Effector memory CD4-positive, alpha-beta T cell (primary cell): ENCODE measurements around the gene MED29.
A peak's percentile ranks its signal among the peaks of the same experiment; 100 is the strongest.

ENCODE experiments used
- DNase-seq, 3 donors: peaks; one replicate each; pipeline ENCODE4 v3.0.0-alpha.2; 2020
- H3K27ac ChIP-seq: 2 replicates; pipeline ENCODE4 v1.7.0; 2013; ENCODE audit warnings: mild to moderate bottlenecking, low read length, moderate library complexity; ENCODE audit not compliant: insufficient read depth, poor library complexity, severe bottlenecking
- H3K27me3 ChIP-seq: replicated peaks from 2 replicates; pipeline ENCODE4 v1.7.0; 2013; ENCODE audit warnings: mild to moderate bottlenecking, low read length; ENCODE audit not compliant: insufficient read depth, control insufficient read depth, poor library complexity, severe bottlenecking
- H3K36me3 ChIP-seq: 2 replicates; pipeline ENCODE4 v1.7.0; 2013; ENCODE audit warnings: mild to moderate bottlenecking, low read length, moderate library complexity; ENCODE audit not compliant: control insufficient read depth, insufficient read depth
- H3K4me1 ChIP-seq: 2 replicates; pipeline ENCODE4 v1.7.0; 2013; ENCODE audit warnings: low read length, mild to moderate bottlenecking; ENCODE audit not compliant: control insufficient read depth, insufficient read depth, poor library complexity, severe bottlenecking
- H3K4me3 ChIP-seq: 2 replicates; pipeline ENCODE4 v1.7.0; 2013; ENCODE audit warnings: low read length, low read depth, mild to moderate bottlenecking; ENCODE audit not compliant: insufficient read depth, poor library complexity, severe bottlenecking
- H3K9me3 ChIP-seq: 2 replicates; pipeline ENCODE4 v1.7.0; 2013; ENCODE audit warnings: mild to moderate bottlenecking, low read length, moderate library complexity; ENCODE audit not compliant: control insufficient read depth

MED29 gene

DNA sequence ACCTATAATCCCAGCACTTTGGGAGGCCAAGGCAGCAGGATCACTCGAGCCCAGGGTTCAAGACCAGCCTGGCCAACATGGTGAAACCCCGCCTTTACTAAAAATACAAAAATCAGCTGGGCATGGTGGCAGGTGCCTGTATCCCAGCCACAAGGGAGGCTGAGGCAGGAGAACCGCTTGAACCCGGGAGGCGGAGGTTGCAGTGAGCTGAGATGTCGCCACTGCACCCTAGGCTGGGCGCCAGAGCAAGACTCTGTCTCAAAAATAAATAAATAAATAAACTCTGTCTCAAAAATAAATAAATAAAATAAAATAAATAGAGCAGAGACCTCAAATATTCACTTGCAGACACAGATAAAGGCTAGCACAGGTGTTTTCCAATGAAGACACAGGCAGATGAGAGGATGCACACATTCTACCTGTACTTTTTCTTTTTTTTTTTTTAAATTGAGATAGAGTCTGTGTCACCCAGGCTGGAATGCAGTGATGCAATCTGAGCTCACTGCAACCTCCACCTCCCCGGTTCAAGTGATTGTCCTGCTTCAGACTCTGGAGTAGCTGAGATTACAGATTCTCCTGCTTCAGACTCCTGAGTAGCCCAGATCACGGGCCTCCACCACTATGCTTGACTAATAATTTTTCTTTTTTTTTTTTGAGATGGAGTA lies 47.2 kb downstream of the MED29 start:
- Histone ChIP-seq H3K36me3 (peaks cover 15% of the 10 kb centered on the region), H3K4me3 (no peak overlapping the region), H3K27ac (no peak overlapping the region), H3K9me3 (no peaks in the 10 kb centered on the region), H3K4me1 (peaks cover 20% of the 10 kb centered on the region), H3K27me3 (no peaks in the 10 kb centered on the region)
- no peak for DNase-seq

DNA sequence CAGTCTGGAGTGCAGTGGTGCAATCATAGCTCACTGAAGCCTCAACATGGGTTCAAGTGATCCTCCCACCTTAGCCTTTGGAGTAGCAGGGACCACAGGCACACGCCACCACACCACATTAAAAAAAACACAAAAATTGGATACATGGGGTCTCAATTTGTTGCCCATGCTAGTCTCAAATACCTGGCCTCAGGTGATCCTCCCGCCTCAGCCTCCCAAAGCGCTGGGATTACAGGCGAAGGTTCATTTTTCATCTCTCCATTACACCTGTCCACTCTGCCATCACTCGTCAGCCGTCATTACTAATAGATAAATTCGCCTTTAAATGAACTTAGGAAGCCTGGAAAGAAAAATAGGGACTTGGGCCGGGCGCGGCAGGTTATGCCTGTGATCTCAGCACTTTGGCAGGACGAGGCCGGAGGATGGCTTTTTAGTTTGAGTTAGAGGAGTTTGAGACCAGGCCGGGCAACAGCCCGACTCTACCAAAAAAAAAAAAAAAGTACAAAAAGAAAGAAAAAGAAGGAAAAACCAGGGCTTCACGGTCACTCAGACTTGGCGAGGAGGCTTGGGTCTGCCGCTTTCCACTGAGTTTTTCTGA lies 53.5 kb downstream of the MED29 start:
- Histone ChIP-seq H3K27ac (peak overlapping the region; percentile 95), H3K36me3 (no peaks in the 10 kb centered on the region), H3K4me1 (peaks cover 21% of the 10 kb centered on the region), H3K9me3 (no peaks in the 10 kb centered on the region), H3K27me3 (no peaks in the 10 kb centered on the region), H3K4me3 (peak overlapping the region; percentile 88)
- DNase-seq: no peak

GRCh38 chr19:39445196-39446111 lies 54.3 kb downstream of the MED29 start, which contains the start of gene SUPT5H:
TSS of gene SUPT5H (plus strand) at chr19:39445582. CDS start at chr19:39445891, 309 bp downstream.
- H3K27me3 ChIP-seq: no peaks in the 10 kb centered on the region
- H3K36me3 ChIP-seq: no peaks in the 10 kb centered on the region
- H3K4me3 ChIP-seq: peak within 1 kb of the TSS; percentile 88
- H3K4me1 ChIP-seq: peaks cover 21% of the 10 kb centered on the region
- peak within 1 kb of the TSS; percentile 95 for H3K27ac ChIP-seq
- peak; percentile 96 to 98 (median 96) for DNase-seq
- H3K9me3 ChIP-seq: no peaks in the 10 kb centered on the region

DNA sequence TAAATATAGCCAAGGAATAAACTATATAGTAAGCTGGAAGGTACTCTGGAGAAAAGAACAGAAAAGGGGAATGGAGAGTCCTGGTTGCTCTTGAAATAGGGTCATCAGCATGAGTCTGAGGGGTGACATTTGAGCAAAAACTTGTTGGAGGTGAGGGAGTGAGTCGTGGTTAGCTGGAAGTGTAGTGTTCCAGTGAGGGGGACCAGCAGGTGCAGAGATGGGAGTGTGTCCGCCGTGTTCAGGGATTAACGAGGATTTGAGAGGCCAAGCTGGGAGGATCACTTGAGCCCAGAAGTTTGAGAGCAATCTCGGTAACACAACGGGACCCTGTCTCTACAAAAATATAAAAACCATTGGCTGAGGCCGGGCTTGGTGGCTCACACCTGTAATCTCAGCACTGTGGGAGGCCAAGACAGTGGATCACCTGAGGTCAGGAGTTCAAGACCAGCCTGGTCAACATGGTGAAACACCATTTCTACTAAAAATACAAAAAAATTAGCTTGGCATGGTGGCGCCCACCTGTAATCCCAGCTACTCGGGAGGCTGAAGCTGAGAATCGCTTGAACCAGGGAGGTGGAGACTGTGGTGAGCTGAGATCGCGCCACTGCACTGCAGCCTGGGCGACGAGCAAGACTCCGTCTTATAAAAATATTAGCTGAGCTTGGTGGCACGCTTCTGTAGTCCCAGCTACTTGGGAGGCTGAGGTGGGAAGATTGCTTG lies 55.3 kb downstream of the MED29 start:
- Histone ChIP-seq H3K4me3 (peak overlapping the region; percentile 88), H3K4me1 (peaks cover 21% of the 10 kb centered on the region), H3K27me3 (no peaks in the 10 kb centered on the region), H3K27ac (peak overlapping the region; percentile 95), H3K36me3 (peaks cover 3% of the 10 kb centered on the region), H3K9me3 (no peaks in the 10 kb centered on the region)
- no peak for DNase-seq

GRCh38 chr19:39448271-39448670 lies 57.1 kb downstream of the MED29 start:
- H3K4me1 ChIP-seq: peaks cover 21% of the 10 kb centered on the region
- no peak for DNase-seq
- H3K9me3 ChIP-seq: no peaks in the 10 kb centered on the region
- H3K36me3 ChIP-seq: peaks cover 16% of the 10 kb centered on the region
- H3K4me3 ChIP-seq: no peak overlapping the region
- peak overlapping the region; percentile 25 for H3K27ac ChIP-seq
- H3K27me3 ChIP-seq: no peaks in the 10 kb centered on the region

DNA sequence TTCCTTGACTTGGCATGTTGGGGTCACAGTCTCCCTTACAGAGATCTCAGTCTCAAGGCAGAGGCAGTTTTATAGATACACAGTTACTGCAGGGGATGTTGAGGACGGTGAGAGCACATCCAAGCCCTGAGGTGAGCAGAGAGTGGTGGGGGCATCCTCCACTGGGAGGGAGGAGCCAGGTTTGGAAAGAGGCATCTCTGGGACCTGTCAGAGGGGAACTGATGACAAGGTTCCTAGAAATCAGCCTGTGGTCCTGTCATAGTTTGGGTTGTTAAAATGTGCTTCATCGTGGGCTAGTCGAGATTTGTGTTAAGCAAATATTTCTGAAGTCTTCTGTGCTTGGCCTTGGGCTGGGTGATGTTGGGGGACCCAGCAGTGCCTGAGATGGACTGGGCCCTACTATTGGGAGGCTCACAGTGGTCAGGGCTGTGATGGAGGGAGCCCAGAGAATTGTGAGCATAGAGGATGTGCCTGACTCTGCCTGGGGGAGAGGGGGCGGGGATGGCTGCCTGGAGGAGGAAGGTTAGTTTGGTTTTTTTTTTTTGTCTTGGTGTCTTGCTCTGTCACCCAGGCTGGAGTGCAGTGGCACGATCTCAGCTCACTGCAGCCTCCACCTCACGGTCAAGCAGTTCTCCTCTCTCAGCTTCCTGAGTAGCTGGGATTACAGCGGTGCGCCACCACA lies 58.1 kb downstream of the MED29 start:
- no peak for DNase-seq
- peaks cover 21% of the 10 kb centered on the region for H3K4me1 ChIP-seq
- H3K9me3 ChIP-seq: no peaks in the 10 kb centered on the region

More for the DNA sequence above, 58.1 kb downstream of the MED29 start:
- H3K36me3 ChIP-seq: peaks cover 25% of the 10 kb centered on the region
- no peak overlapping the region for H3K27ac ChIP-seq
- no peak overlapping the region for H3K4me3 ChIP-seq
- H3K27me3 ChIP-seq: no peaks in the 10 kb centered on the region
